Endothelial cell of umbilical vein (primary cell): ENCODE results near the gene FKBP2. TPM values are rescaled to one million over a fixed set of nuclear protein-coding genes. Genes with fewer than 3 reads are reported as not detected.

Experiments
- BruUV-seq: library from RNA; stranded (reverse); fragments of 400-500 nt; replicated peaks from 2 replicates; lab custom pipeline; 2021; lab: Mats Ljungman, UMichigan
- CTCF ChIA-PET: fragments of 300-600, 350-600 bp; sonication (Branson Sonifier 250); formaldehyde crosslinking; loops from one replicate; lab custom pipeline; 2021; ENCODE audit warnings: antibody characterized with exemption, inconsistent platforms; lab: Charles Lee
- POLR2A ChIA-PET: fragments of 300-600, 350-600 bp; sonication (Branson Sonifier 250); formaldehyde crosslinking; loops from one replicate; lab custom pipeline; 2021; ENCODE audit warnings: antibody characterized with exemption, inconsistent platforms; lab: Charles Lee
- DNase-seq: peaks from one replicate; pipeline ENCODE4 v3.0.0-alpha.2; 2011; ENCODE audit warnings: low read depth, low spot score
- FAIRE-seq: peaks from 2 replicates; lab custom pipeline; 2011; peaks lifted over from hg19 to GRCh38; lab: Jason Lieb, UNC
- H2AFZ ChIP-seq: 2 replicates; pipeline ENCODE4 v1.6.0; 2012; ENCODE audit warnings: low read depth, low read length, control low read depth, inconsistent platforms
- H3K27ac ChIP-seq: 2 replicates; pipeline ENCODE4 v1.5.1; 2011; ENCODE audit warnings: low read depth, mild to moderate bottlenecking, control low read depth, low read length, moderate library complexity; ENCODE audit not compliant: insufficient read depth
- H3K27me3 ChIP-seq, 2 experiments: 2 replicates each; pipeline versions ENCODE4 v1.6.0 to v1.6.1; 2011; ENCODE audit warnings: low read length in 2 of 2, mixed read lengths in 1 of 2; ENCODE audit not compliant: control insufficient read depth in 2 of 2, insufficient read depth in 2 of 2
- H3K36me3 ChIP-seq, 2 experiments: 2 replicates in 1 of 2; 3 replicates in 1 of 2; pipeline ENCODE4 v1.5.1; 2011; ENCODE audit warnings: low read length in 2 of 2, mild to moderate bottlenecking in 1 of 2, moderate library complexity in 1 of 2; ENCODE audit not compliant: control insufficient read depth in 2 of 2, insufficient read depth in 2 of 2; ENCODE audit errors: extremely low read depth in 1 of 2
- H3K4me1 ChIP-seq: 3 replicates; pipeline ENCODE4 v1.5.1; 2011; ENCODE audit warnings: mild to moderate bottlenecking, low read length; ENCODE audit not compliant: control insufficient read depth, insufficient read depth; ENCODE audit errors: extremely low read depth
- H3K4me2 ChIP-seq: 2 replicates; pipeline ENCODE4 v1.6.1; 2011; ENCODE audit warnings: low read length, control low read depth, mixed read lengths; ENCODE audit not compliant: insufficient read depth
- H3K4me3 ChIP-seq, 3 experiments: fragments of 200-600 bp in 1 of 3; sonication (generic), shearing (Covaris generic) in 1 of 3; replicated peaks in 1 of 3; 2 replicates each; pipeline ENCODE4 v1.5.1; 2011 to 2016; ENCODE audit warnings: control low read depth in 3 of 3, low read length in 3 of 3, mild to moderate bottlenecking in 2 of 3, inconsistent platforms in 1 of 3, low read depth in 1 of 3, moderate library complexity in 1 of 3; ENCODE audit not compliant: insufficient read depth in 1 of 3
- H3K79me2 ChIP-seq: 2 replicates; pipeline ENCODE4 v1.6.0; 2012; ENCODE audit warnings: low read length, inconsistent platforms; ENCODE audit not compliant: control insufficient read depth, insufficient read depth
- H3K9ac ChIP-seq: replicated peaks from 2 replicates; pipeline ENCODE3; 2011; ENCODE audit warnings: low read length, control low read depth; ENCODE audit not compliant: insufficient read depth; ENCODE audit errors: extremely low read depth
- H3K9me1 ChIP-seq: replicated peaks from 3 replicates; pipeline ENCODE4 v1.6.0; 2011; ENCODE audit warnings: mild to moderate bottlenecking, low read length; ENCODE audit not compliant: control insufficient read depth, insufficient read depth; ENCODE audit errors: extremely low read depth
- H3K9me3 ChIP-seq: replicated peaks from 2 replicates; pipeline ENCODE4 v1.5.1; 2012; ENCODE audit warnings: low read length, inconsistent platforms; ENCODE audit not compliant: control insufficient read depth, insufficient read depth
- H4K20me1 ChIP-seq: replicated peaks from 2 replicates; pipeline ENCODE3; 2011; ENCODE audit warnings: mild to moderate bottlenecking, low read length; ENCODE audit not compliant: control insufficient read depth, insufficient read depth; ENCODE audit errors: extremely low read depth
- FOS ChIP-seq: IDR thresholded peaks from 2 replicates; pipeline ENCODE4 v1.6.1; 2011; ENCODE audit warnings: mild to moderate bottlenecking, low read length, moderate library complexity, borderline replicate concordance; ENCODE audit not compliant: insufficient read depth
- GATA2 ChIP-seq: IDR thresholded peaks from 2 replicates; pipeline ENCODE4 v1.7.0; 2011; ENCODE audit warnings: low read depth, mild to moderate bottlenecking, moderate library complexity, mixed read lengths, low read length; ENCODE audit not compliant: insufficient read length, insufficient read depth
- JUN ChIP-seq: IDR thresholded peaks from 2 replicates; pipeline ENCODE4 v1.6.1; 2011; ENCODE audit warnings: borderline replicate concordance, low read depth; ENCODE audit not compliant: insufficient read length, insufficient read depth
- MAX ChIP-seq: IDR thresholded peaks from 2 replicates; pipeline ENCODE4 v1.6.1; 2011; ENCODE audit not compliant: insufficient read depth, insufficient read length
- POLR2A ChIP-seq: IDR thresholded peaks from 2 replicates; pipeline ENCODE4 v1.6.1; 2012; ENCODE audit warnings: low read depth, mild to moderate bottlenecking, control low read depth, low read length
- POLR2AphosphoS5 ChIP-seq: IDR thresholded peaks from 2 replicates; pipeline ENCODE4 v1.6.1; 2012; ENCODE audit warnings: low read depth, mild to moderate bottlenecking, control low read depth, low read length, moderate library complexity; ENCODE audit not compliant: insufficient read depth
- dilution Hi-C: fragments of 300-500 bp; cut with MboI; formaldehyde crosslinking; loops from one replicate; pipeline ENCODE4 v1.15.0; 2019; ENCODE audit warnings: low sequenced_read_pairs; ENCODE audit not compliant: extremely low pct_ligation_motif_present
- intact Hi-C: fragments of 100-400 bp; cut with micrococcal nuclease; formaldehyde crosslinking; loops from one replicate; pipeline ENCODE4 v1.10.0; 2022
- polyA plus RNA-seq, 4 experiments: library from polyadenylated mRNA; depleted of rRNA in 3 of 4; stranded (reverse) in 3 of 4; unstranded in 1 of 4; fragments of >200 nt; gene quantifications; 2 replicates each; pipeline versions ENCODE4 v1.2.1 to v1.2.3, GENCODE V29; 2011 to 2012; ENCODE audit warnings: missing spikeins in 1 of 4
- total RNA-seq: library from RNA; stranded (reverse); gene quantifications from 2 replicates; pipeline ENCODE4 v1.2.3, GENCODE V29; 2021

Gene FKBP2
- total and polyA plus RNA-seq, 2 donors (not counting 3 experiments of a cell fraction or from before 2014, with no cell fraction given): 48.5 to 74.4 TPM

DNA sequence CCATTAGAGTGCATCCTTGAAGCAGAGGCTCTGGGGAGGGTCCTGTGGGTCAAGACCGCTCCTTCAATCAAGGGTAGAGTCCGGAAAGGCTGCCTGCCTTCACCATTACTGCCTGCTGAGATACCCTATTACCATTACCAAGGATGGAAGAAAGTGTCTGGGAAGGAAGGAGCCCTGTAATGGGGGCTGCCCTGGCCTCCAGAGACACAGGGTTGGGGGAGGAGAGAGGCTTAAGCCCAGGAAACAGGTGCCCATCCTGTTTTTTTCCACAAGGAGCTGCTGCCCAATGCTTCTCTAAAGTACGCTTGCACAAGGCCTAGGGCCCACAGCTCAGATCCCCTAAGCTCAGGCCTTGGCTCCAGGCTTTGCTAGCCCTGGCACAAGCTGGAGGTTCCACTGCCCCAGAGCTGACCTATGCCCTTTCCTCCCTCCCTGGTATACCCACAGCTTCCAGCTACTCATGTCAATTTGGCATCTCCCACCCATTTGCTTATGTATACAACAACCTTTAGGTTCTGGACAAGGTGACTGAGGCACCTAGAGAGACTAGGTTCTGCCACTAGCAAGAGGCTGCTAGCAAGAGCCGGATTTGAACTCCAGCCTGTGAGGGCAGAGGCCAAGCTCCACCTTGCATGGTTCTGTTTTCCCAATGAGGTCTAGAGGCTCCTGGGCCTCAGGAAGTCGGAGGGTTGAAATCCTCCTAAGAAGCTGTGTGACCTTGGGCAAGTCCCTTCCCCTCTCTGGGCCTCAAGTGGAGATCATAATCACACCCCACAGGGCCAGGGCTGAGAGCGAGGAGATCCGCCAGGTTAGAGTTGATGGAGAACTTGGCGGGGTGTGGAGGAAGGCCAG lies 8.9 kb downstream of the FKBP2 start:
- DNase-seq: no peak
- Histone ChIP-seq H3K9me3 (no peaks in the 10 kb centered on the region), H2AFZ (no peak overlapping the region), H3K79me2 (peaks cover 45% of the 10 kb centered on the region), H4K20me1 (no peaks in the 10 kb centered on the region), H3K27me3 (no peaks in the 10 kb centered on the region), H3K36me3 (peaks cover 0 to under 1% of the 10 kb centered on the region in 2 experiments), H3K9me1 (no peaks in the 10 kb centered on the region), H3K4me1 (peaks cover 33% of the 10 kb centered on the region), H3K4me2 (no peak overlapping the region), H3K4me3 (no peak overlapping the region), H3K9ac (no peak overlapping the region), H3K27ac (no peak overlapping the region)
- TF ChIP-seq FOS: no peak
- TF ChIP-seq GATA2: no peak
- no peak for TF ChIP-seq POLR2AphosphoS5
- TF ChIP-seq MAX: no peak
- no peak for TF ChIP-seq JUN
- no peak for TF ChIP-seq POLR2A
- ChIA-PET POLR2A (no interaction called here), CTCF (interaction anchor here (1.1 to 4.7 kb wide), 7 partner anchors 14 to 105 kb away, joined by 3 to 60 read pairs (median 24); partner anchors contain the start of genes CATSPERZ and FERMT3)
- intact Hi-C loops (no loop called here), dilution Hi-C loops (no loop called here)
- FAIRE-seq: no peak
- no TSS peak for BruUV-seq
